T follicular helper cell (primary cell): ENCODE measurements around the gene DAZAP1.
"Not testable (repeated sequence)": the region's sequence is repeated elsewhere in the genome, so short reads cannot be mapped to it uniquely, and the experiment has no call there.

Source experiments
- DNase-seq: peaks from one replicate; pipeline ENCODE4 v3.0.0-alpha.2; 2020; ENCODE audit warnings: low read depth

DAZAP1 gene

GRCh38 chr19:1410789-1411188 is 3.4 kb downstream of the DAZAP1 start:
- DNase-seq = no peak

- no peak for DNase-seq
Observed at GRCh38 chr19:1411255-1412191, 4.1 kb downstream of the DAZAP1 start.

- no peak for DNase-seq
Observed at GRCh38 chr19:1412323-1412923, 5.0 kb downstream of the DAZAP1 start.

- DNase-seq = no peak
Observed at GRCh38 chr19:1412995-1413800, 5.8 kb downstream of the DAZAP1 start.

GRCh38 chr19:1416014-1416841 is 8.8 kb downstream of the DAZAP1 start:
- no peak for DNase-seq

- DNase-seq = no peak
Observed at GRCh38 chr19:1417145-1417544, 9.8 kb downstream of the DAZAP1 start.

- DNase-seq = no peak
Observed at GRCh38 chr19:1417681-1418495, 10.5 kb downstream of the DAZAP1 start.

- no peak for DNase-seq
Observed at GRCh38 chr19:1418496-1418775, 11.1 kb downstream of the DAZAP1 start.

GRCh38 chr19:1418951-1419738 is 11.8 kb downstream of the DAZAP1 start:
- no peak for DNase-seq

- not testable (repeated sequence) for DNase-seq
Observed at GRCh38 chr19:1420085-1420484, 12.7 kb downstream of the DAZAP1 start.

- DNase-seq = no peak
Observed at GRCh38 chr19:1420590-1420989, 13.2 kb downstream of the DAZAP1 start.

- DNase-seq = no peak
Observed at GRCh38 chr19:1421218-1421957, 14.0 kb downstream of the DAZAP1 start.

- no peak for DNase-seq
Observed at GRCh38 chr19:1421958-1422305, 14.5 kb downstream of the DAZAP1 start.

GRCh38 chr19:1422360-1422759 is 15.0 kb downstream of the DAZAP1 start:
- DNase-seq = no peak

- DNase-seq = no peak
Observed at GRCh38 chr19:1422943-1423342, 15.6 kb downstream of the DAZAP1 start.

- no peak for DNase-seq
Observed at GRCh38 chr19:1423436-1424191, 16.2 kb downstream of the DAZAP1 start.

GRCh38 chr19:1424192-1424955 is 17.0 kb downstream of the DAZAP1 start:
- no peak for DNase-seq
